HepG2 (cell line): Measurements from ENCODE around the gene AGAP3. TPM values are rescaled to one million over a fixed set of nuclear protein-coding genes. Genes with fewer than 3 reads are reported as not detected.

Source experiments
- HOXA5 ChIP-seq: sonication (generic); formaldehyde crosslinking; IDR thresholded peaks from 2 replicates; pipeline ENCODE4 v1.4.0; 2020; ENCODE audit warnings: missing genetic modification reagents
- IKZF5 ChIP-seq: IDR thresholded peaks from 2 replicates; pipeline ENCODE4 v1.6.1; 2018; ENCODE audit warnings: missing genetic modification reagents, mild to moderate bottlenecking, missing compliant biosample characterization
- JUNB ChIP-seq: sonication (generic); formaldehyde crosslinking; IDR thresholded peaks from 2 replicates; pipeline ENCODE4 v1.8.0; 2022; ENCODE audit warnings: missing genetic modification reagents, mild to moderate bottlenecking, borderline replicate concordance
- KLF11 ChIP-seq: IDR thresholded peaks from 2 replicates; pipeline ENCODE4 v1.6.1; 2016; ENCODE audit warnings: missing compliant biosample characterization
- LBX2 ChIP-seq: sonication (generic); formaldehyde crosslinking; IDR thresholded peaks from 2 replicates; pipeline ENCODE4 v1.5.0; 2020; ENCODE audit warnings: missing genetic modification reagents, mild to moderate bottlenecking, borderline replicate concordance
- NAIF1 ChIP-seq: sonication (generic); formaldehyde crosslinking; IDR thresholded peaks from 2 replicates; pipeline ENCODE4 v1.5.0; 2020; ENCODE audit warnings: mild to moderate bottlenecking, missing genetic modification reagents, borderline replicate concordance
- SMAD1 ChIP-seq: sonication (generic); formaldehyde crosslinking; IDR thresholded peaks from 2 replicates; pipeline ENCODE4 v1.4.0; 2020; ENCODE audit warnings: missing genetic modification reagents, low read depth, mild to moderate bottlenecking, borderline replicate concordance
- STAT5B ChIP-seq: sonication (generic); formaldehyde crosslinking; IDR thresholded peaks from 2 replicates; pipeline ENCODE4 v1.4.0; 2020; ENCODE audit warnings: missing genetic modification reagents
- ZBTB1 ChIP-seq: sonication (generic); formaldehyde crosslinking; IDR thresholded peaks from 2 replicates; pipeline ENCODE4 v1.4.0; 2020; ENCODE audit warnings: missing genetic modification reagents, borderline replicate concordance
- ZMYM2 ChIP-seq: sonication (generic); formaldehyde crosslinking; IDR thresholded peaks from 2 replicates; pipeline ENCODE4 v1.8.0; 2022; ENCODE audit warnings: mild to moderate bottlenecking, missing genetic modification reagents
- ZNF234 ChIP-seq: sonication (generic); formaldehyde crosslinking; conservative IDR thresholded peaks from 2 replicates; pipeline ENCODE4 v1.5.1; 2020; ENCODE audit warnings: mild to moderate bottlenecking, missing genetic modification reagents
- ZNF484 ChIP-seq: sonication (generic); formaldehyde crosslinking; IDR thresholded peaks from 2 replicates; pipeline ENCODE4 v1.5.1; 2020; ENCODE audit warnings: mild to moderate bottlenecking, low read depth, missing genetic modification reagents, borderline replicate concordance
- ZNF569 ChIP-seq: sonication (generic); formaldehyde crosslinking; IDR thresholded peaks from 2 replicates; pipeline ENCODE4 v1.5.0; 2020; ENCODE audit warnings: mild to moderate bottlenecking, missing genetic modification reagents, moderate library complexity, borderline replicate concordance
- polyA plus RNA-seq, 8 experiments: library from polyadenylated mRNA; depleted of rRNA in 3 of 8; stranded (reverse) in 7 of 8; unstranded in 1 of 8; fragments of >200 nt; fragmentation: Illumina TruSeq in 4 of 8; extraction: Trizol in 4 of 8; gene quantifications; 2 replicates each; pipeline versions ENCODE4 v1.2.1 to v1.2.3, GENCODE V29; 2011 to 2016; ENCODE audit warnings: low read depth in 4 of 8, missing spikeins in 1 of 8, mixed read lengths in 1 of 8; ENCODE audit not compliant: insufficient read depth in 1 of 8
- total RNA-seq, 5 experiments: library from RNA; depleted of rRNA; stranded (reverse); fragments of >200 nt; fragmentation: Illumina TruSeq; extraction: Trizol; gene quantifications; 2 replicates each; pipeline ENCODE4 v1.2.3, GENCODE V29; 2016; ENCODE audit warnings: low read depth in 1 of 5
- TF ChIP-seq, protein P1 (sequence below): fragments of 450-650 bp; IDR thresholded peaks from 2 replicates; pipeline ENCODE4 v1.6.1; 2017; ENCODE audit warnings: mild to moderate bottlenecking
- TF ChIP-seq, protein P2 (sequence below): sonication (generic); formaldehyde crosslinking; IDR thresholded peaks from 2 replicates; pipeline ENCODE4 v1.5.1; 2020; ENCODE audit warnings: missing genetic modification reagents, mild to moderate bottlenecking, borderline replicate concordance
- TF ChIP-seq, protein P3 (sequence below), 2 experiments: IDR thresholded peaks; 2 replicates each; pipeline ENCODE4 v1.6.1; 2011 to 2012; ENCODE audit warnings: low read length in 2 of 2, borderline replicate concordance in 1 of 2, low read depth in 1 of 2, mild to moderate bottlenecking in 1 of 2, moderate library complexity in 1 of 2

The AGAP3 gene
- total and polyA plus RNA-seq, 2 of the 13 experiments (the other 11 are each of a cell fraction or from before 2014, with no cell fraction given): 31.3 to 61.4 TPM

GRCh38 chr7:151057989-151058780 lies 28.1 kb upstream of the AGAP3 start (continued):
- TF ChIP-seq JUNB (CRISPR knock-in tag) (no peak), IKZF5 (CRISPR knock-in tag) (peak; percentile 46; the same call in 1 of the 2 replicates), ZMYM2 (CRISPR knock-in tag) (no peak), KLF11 (CRISPR knock-in tag) (no peak), ZNF569 (CRISPR knock-in tag) (no peak), STAT5B (CRISPR knock-in tag) (no peak), HOXA5 (CRISPR knock-in tag) (peak; percentile 92), LBX2 (CRISPR knock-in tag) (no peak), ZNF234 (CRISPR knock-in tag) (no peak), ZBTB1 (CRISPR knock-in tag) (no peak), SMAD1 (CRISPR knock-in tag) (no peak), ZNF484 (CRISPR knock-in tag) (no peak), NAIF1 (CRISPR knock-in tag) (no peak)
- TF ChIP-seq, protein P1, sequence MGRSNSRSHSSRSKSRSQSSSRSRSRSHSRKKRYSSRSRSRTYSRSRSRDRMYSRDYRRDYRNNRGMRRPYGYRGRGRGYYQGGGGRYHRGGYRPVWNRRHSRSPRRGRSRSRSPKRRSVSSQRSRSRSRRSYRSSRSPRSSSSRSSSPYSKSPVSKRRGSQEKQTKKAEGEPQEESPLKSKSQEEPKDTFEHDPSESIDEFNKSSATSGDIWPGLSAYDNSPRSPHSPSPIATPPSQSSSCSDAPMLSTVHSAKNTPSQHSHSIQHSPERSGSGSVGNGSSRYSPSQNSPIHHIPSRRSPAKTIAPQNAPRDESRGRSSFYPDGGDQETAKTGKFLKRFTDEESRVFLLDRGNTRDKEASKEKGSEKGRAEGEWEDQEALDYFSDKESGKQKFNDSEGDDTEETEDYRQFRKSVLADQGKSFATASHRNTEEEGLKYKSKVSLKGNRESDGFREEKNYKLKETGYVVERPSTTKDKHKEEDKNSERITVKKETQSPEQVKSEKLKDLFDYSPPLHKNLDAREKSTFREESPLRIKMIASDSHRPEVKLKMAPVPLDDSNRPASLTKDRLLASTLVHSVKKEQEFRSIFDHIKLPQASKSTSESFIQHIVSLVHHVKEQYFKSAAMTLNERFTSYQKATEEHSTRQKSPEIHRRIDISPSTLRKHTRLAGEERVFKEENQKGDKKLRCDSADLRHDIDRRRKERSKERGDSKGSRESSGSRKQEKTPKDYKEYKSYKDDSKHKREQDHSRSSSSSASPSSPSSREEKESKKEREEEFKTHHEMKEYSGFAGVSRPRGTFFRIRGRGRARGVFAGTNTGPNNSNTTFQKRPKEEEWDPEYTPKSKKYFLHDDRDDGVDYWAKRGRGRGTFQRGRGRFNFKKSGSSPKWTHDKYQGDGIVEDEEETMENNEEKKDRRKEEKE: no peak
- TF ChIP-seq, protein P2, sequence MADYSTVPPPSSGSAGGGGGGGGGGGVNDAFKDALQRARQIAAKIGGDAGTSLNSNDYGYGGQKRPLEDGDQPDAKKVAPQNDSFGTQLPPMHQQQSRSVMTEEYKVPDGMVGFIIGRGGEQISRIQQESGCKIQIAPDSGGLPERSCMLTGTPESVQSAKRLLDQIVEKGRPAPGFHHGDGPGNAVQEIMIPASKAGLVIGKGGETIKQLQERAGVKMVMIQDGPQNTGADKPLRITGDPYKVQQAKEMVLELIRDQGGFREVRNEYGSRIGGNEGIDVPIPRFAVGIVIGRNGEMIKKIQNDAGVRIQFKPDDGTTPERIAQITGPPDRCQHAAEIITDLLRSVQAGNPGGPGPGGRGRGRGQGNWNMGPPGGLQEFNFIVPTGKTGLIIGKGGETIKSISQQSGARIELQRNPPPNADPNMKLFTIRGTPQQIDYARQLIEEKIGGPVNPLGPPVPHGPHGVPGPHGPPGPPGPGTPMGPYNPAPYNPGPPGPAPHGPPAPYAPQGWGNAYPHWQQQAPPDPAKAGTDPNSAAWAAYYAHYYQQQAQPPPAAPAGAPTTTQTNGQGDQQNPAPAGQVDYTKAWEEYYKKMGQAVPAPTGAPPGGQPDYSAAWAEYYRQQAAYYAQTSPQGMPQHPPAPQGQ (CRISPR knock-in tag): no peak
- TF ChIP-seq, protein P3, sequence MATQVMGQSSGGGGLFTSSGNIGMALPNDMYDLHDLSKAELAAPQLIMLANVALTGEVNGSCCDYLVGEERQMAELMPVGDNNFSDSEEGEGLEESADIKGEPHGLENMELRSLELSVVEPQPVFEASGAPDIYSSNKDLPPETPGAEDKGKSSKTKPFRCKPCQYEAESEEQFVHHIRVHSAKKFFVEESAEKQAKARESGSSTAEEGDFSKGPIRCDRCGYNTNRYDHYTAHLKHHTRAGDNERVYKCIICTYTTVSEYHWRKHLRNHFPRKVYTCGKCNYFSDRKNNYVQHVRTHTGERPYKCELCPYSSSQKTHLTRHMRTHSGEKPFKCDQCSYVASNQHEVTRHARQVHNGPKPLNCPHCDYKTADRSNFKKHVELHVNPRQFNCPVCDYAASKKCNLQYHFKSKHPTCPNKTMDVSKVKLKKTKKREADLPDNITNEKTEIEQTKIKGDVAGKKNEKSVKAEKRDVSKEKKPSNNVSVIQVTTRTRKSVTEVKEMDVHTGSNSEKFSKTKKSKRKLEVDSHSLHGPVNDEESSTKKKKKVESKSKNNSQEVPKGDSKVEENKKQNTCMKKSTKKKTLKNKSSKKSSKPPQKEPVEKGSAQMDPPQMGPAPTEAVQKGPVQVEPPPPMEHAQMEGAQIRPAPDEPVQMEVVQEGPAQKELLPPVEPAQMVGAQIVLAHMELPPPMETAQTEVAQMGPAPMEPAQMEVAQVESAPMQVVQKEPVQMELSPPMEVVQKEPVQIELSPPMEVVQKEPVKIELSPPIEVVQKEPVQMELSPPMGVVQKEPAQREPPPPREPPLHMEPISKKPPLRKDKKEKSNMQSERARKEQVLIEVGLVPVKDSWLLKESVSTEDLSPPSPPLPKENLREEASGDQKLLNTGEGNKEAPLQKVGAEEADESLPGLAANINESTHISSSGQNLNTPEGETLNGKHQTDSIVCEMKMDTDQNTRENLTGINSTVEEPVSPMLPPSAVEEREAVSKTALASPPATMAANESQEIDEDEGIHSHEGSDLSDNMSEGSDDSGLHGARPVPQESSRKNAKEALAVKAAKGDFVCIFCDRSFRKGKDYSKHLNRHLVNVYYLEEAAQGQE (IDR thresholded peaks at IDR 0.05; ENCODE audit: borderline replicate concordance in 1 of 2, low read depth in 1 of 2, low read length in 2 of 2): no peak
